Glomerular endothelial cell (primary cell): ENCODE data around the gene C1orf167. TPM values are rescaled to one million over a fixed set of nuclear protein-coding genes. Genes with fewer than 3 reads are reported as not detected.

Source experiments
- DNase-seq: peaks from one replicate; pipeline ENCODE4 v3.0.0-alpha.2; 2011; ENCODE audit warnings: low read depth, low spot score; ENCODE audit errors: extremely low read depth
- total RNA-seq: library from RNA; depleted of rRNA; stranded (reverse); fragments of >200 nt; gene quantifications from 2 replicates; pipeline ENCODE4 v1.2.3, GENCODE V29; 2015

Gene C1orf167
- total RNA-seq, 1 donor from 2014 or later: not detected

- DNase-seq: no peak
These were observed 70.1 kb downstream of the C1orf167 start for GRCh38 chr1:11831945-11832725.

GRCh38 chr1:11833497-11833896 lies 71.5 kb downstream of the C1orf167 start:
- DNase-seq: no peak

GRCh38 chr1:11833900-11834299 lies 71.9 kb downstream of the C1orf167 start:
- DNase-seq: no peak

- no peak for DNase-seq
These were observed 73.6 kb downstream of the C1orf167 start for GRCh38 chr1:11835441-11836225.

GRCh38 chr1:11836955-11837766 lies 75.2 kb downstream of the C1orf167 start:
- DNase-seq: no peak

- DNase-seq: no peak
These were observed 75.9 kb downstream of the C1orf167 start for GRCh38 chr1:11837767-11838348.

- DNase-seq: no peak
These were observed 76.6 kb downstream of the C1orf167 start for GRCh38 chr1:11838349-11839272.

Other genes starting within 250 kb of the C1orf167 start
- 0.12 and 0.92 TPM in 2 replicates for gene FBXO2, start 107.8 kb upstream of the C1orf167 start, total RNA-seq
- 12.4 and 15.2 TPM in 2 replicates for gene FBXO44, start 107.3 kb upstream of the C1orf167 start, total RNA-seq
- 9.0 and 12.4 TPM in 2 replicates for gene FBXO6, start 98.0 kb upstream of the C1orf167 start, total RNA-seq
- gene MAD2L2, start 81.0 kb upstream of the C1orf167 start, total RNA-seq: 30.0 and 35.1 TPM in 2 replicates
- gene DRAXIN, start 70.5 kb upstream of the C1orf167 start, total RNA-seq: 0.29 and 0.68 TPM in 2 replicates
- gene AGTRAP, start 26.1 kb upstream of the C1orf167 start, total RNA-seq: 54.1 and 68.0 TPM in 2 replicates
- gene MTHFR, start 43.8 kb downstream of the C1orf167 start, total RNA-seq: 14.4 and 27.4 TPM in 2 replicates
- gene CLCN6, start 44.0 kb downstream of the C1orf167 start, total RNA-seq: 11.3 and 14.1 TPM in 2 replicates
- gene NPPA, start 85.6 kb downstream of the C1orf167 start, total RNA-seq: not detected in 2 replicates
- gene NPPB, start 96.8 kb downstream of the C1orf167 start, total RNA-seq: 0.34 and 1.5 TPM in 2 replicates
- 117 and 120 TPM in 2 replicates for gene KIAA2013, start 164.2 kb downstream of the C1orf167 start, total RNA-seq
- gene PLOD1, start 172.5 kb downstream of the C1orf167 start, total RNA-seq: 626 and 680 TPM in 2 replicates
- 61.1 and 63.8 TPM in 2 replicates for gene MFN2, start 218.3 kb downstream of the C1orf167 start, total RNA-seq